GM19043 (cell line): ENCODE measurements around the gene RNPS1.
A peak's percentile ranks its signal among the peaks of the same experiment; 100 is the strongest.

Experiments
- ATAC-seq: cut with Tn5 transposase; IDR thresholded peaks from one replicate; pipeline ENCODE4 v1.9.1; 2021; ENCODE audit warnings: low read depth; ENCODE audit not compliant: unreplicated experiment

Gene RNPS1, protein sequence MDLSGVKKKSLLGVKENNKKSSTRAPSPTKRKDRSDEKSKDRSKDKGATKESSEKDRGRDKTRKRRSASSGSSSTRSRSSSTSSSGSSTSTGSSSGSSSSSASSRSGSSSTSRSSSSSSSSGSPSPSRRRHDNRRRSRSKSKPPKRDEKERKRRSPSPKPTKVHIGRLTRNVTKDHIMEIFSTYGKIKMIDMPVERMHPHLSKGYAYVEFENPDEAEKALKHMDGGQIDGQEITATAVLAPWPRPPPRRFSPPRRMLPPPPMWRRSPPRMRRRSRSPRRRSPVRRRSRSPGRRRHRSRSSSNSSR

DNA sequence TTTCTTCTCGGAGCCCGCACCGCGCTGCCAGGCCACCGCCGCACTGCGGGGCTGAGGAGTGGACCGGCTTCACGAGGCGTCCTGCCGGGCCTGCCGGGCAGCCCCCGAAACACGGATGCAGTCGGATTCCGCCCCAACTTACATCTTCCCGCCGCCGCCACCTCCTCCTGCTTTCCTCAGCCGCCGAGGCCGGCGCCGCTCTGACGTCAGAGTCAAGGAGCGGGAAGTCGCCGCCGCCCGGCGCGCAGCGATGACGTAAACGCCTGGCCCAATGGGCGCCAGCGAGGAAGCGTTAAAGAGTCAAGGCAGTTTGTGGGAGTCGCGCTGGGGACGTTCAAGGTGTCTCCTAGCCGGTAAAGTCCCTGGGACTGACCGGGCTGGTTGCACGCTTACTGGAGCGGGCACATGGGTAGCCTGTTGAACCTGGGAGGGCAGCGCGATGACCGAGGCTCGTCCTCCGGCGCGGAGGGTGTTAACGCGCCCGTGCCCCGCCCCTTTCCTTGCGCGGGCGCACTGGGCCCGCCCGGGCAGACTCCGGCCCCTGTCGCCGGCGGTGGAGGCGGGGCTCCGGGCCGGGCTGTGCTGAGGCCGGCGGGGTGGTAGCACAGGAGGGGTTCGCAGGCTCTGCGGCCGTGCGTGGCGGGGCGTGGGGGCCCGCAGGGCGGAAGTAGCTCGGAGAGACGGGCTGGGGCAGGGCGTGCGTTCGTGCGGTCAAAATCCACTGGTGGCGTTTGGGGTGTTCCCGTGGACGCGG is at the start of gene RNPS1:
Gene RNPS1, minus strand, starts transcription at position 214 of the 754 bp plus-strand sequence. CDS start 3,483 bp downstream, outside the sequence.
- ATAC-seq: peak; percentile 75

DNA sequence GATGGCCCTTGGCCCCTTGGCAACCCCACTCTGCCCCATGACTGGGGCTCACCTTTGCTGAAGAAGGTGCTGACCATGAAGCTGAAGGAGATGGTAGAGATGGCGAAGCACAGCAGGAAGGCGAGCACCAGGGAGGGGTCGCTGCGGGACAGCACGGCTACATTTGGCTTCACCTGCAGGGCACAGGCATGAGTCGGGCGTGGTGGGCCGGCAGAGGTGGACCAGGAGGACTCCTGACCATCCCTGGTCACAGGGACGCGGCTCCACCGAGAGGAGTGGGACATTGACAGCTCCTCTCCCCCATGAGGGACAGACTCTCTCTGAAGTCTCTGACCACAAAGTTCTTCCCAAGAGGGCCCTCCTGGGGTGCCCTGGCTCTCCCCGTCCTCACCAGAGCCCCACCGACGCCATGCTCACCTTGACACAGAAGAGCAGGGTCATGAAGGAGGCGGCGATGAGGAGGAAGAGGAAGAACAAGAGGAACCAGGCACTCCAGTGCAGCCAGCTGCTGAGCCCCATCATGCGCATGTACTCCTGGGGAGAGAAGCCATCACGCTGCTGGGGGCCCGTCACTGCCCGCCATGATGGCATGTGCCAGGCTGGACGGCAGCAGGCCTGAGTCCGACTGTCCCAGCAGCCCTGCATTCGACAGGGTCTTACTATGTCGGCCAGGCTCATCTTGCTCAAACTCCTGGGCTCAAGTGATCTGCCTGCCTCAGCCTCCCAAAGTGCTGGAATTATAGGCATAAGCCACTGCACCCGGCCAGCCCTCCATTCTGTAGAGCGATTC is 49.5 kb upstream of the RNPS1 start:
- no peak for ATAC-seq

DNA sequence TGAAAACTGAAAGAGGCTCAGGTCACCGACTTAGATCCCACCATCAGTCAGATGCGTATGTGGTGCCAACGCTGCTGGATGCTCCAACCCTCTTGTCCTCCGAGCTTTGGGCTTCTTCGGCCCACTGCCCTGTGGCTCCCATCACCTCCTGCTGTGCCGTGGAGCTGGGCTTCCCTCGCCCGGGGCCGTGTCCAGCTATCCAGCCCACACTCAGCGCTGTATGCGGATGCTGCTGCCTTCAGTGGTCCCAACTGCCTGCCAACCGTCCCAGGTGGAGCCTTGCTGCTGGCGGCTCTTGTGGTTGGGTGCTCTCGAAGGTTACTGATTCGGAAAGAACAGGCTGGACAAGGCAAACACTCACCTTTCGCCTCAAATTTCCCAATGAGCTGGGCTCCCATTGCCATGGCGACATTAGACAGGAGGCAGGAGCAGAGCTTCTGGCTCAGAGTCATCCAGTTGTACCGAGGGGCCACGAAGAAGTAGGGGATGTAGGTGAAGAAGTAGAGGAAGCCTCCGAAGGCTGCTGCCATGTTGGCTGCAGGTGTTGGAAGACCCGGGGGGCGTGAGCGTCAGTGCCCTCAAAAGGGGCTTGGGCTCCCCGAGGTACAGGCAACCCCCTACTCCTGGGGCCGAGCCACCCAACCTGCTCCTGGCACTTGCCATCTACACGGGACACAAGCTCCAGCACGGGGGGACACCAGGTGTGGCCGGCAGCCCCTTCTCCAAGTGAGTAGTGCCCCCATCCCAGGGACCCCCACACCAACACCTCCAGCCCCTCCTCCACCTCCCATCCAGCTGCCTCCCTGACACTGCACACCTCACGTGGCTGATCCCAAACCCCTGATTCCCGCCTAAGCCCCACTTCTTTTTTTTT is 40.4 kb upstream of the RNPS1 start:
- ATAC-seq: no peak

DNA sequence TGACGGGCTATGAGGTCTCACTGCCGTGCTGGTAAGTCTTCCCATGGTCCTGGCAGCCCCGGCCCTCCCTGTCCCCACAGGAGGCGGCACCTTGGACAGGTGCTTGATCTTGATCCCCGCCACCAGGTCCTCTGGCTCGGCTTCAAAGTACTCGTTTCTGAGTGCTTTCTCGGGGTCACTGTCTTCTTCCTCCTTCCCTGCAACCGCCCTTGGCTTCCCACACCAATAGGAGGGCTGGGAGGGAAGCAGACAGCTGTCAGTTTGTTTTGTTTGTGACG is 31.9 kb upstream of the RNPS1 start:
- no peak for ATAC-seq

DNA sequence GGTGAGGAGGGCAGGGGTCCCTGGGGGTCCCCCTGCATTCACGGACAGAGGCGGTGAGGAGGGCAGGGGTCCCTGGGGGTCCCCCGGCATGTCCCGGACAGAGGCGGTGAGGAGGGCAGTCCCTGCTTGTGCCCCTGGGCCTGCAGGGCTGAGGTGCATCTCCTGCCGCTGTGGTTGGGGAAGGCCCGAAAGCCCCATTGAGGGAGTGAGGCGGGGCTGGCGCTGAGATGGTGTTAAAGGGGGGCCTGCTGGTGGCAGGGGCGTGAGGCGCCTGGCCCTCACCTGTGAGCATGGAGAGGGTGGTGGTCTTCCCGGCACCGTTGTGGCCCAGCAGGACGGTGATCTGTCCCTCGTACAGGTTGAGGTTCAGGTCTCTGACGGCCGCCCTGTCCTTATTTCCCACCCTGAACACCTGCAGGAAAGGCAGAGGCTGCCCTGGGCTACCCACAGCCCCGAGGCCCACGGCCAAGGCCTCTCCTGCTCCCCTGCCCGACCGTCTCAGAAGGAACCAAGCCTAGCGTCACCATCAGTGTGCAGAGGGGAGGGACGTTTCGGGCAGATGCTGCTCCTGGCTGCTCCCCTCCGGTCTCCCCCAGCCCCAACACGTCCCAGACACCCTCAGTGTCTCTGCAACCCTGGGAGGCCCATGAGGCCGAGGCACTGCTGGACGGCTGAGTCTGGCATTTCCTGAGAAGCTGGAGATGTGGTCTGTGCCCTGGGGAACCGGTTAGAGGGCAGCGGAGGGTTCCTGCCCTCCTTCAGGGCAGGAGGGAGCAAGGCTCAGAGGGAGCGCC is 31.4 kb upstream of the RNPS1 start:
- ATAC-seq: no peak

DNA sequence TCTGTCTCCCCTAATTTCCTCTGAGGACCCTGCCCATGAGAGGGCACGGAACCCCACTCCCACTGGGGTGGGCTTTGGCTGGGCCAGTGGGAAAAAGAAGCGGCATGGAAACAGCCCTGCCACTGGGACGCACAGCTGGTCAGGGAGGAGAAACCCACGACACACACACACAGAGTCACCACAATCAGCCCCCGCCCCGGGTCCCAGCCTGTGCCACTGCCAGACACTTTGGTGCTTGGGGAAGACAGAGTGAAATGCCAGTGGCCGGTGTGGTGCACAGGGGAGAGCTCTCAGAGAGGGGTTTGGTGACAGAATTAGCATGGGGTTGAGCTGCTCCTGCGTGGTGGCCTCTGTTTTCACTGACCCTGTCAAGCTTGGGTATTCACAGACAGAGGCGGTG is 30.7 kb upstream of the RNPS1 start:
- ATAC-seq: no peak

DNA sequence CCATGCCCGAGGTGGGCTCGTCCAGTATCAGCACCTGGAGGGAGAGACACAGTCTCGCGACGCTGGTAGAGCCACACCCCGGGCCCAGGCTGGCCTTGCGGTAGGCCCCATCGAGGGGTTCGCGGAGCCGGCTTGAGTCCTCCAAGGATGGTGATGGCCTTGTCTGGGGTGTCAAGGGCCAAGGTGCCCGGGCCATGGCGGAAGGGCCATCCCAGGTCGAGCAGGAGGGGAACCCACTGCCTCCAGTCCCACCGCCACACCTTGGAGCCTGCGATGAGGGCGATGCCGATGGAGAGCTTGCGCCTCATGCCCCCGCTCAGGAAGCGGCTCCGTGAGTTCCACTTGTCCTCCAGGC is 29.6 kb upstream of the RNPS1 start:
- ATAC-seq: no peak

DNA sequence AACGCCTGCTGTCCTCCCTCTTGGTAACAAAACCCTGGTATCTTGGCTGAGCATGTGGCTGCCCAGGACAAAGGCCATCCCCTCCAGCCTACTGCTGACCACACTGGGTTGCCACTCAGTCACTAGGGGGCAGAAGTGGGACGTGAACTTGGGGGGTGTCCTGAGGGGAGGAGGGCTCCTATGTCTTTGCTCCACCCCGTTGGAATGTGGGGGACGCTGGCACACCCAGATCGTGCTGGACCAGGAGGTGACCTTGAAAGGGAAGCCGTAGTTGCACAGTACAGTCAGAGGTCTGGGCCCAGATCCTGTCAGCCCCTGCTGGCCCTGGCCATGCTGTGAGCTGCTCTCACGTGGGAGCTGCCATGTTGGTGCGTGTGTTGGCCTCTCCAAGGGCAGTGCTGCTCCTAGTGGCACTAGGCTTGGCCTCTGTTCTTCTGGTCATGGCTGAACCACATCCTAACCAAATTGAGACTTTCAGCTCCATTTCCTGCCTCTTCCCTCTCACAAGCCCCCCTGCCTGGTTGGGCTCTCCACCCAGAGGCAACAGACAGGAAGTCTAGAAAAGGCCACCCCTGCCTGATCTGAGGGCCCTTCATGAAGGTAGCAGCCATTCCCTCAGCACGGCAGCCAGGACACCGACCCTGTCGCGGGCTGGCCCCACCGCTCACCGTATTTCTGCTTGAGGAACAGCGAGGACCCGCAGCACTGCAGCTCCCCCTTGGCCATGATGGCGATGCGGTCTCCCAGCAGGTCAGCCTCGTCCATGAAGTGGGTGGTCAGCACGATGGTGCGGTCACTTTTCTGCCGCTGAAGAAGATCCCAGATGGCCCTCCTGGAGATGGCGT is 29.0 kb upstream of the RNPS1 start:
- no peak for ATAC-seq

DNA sequence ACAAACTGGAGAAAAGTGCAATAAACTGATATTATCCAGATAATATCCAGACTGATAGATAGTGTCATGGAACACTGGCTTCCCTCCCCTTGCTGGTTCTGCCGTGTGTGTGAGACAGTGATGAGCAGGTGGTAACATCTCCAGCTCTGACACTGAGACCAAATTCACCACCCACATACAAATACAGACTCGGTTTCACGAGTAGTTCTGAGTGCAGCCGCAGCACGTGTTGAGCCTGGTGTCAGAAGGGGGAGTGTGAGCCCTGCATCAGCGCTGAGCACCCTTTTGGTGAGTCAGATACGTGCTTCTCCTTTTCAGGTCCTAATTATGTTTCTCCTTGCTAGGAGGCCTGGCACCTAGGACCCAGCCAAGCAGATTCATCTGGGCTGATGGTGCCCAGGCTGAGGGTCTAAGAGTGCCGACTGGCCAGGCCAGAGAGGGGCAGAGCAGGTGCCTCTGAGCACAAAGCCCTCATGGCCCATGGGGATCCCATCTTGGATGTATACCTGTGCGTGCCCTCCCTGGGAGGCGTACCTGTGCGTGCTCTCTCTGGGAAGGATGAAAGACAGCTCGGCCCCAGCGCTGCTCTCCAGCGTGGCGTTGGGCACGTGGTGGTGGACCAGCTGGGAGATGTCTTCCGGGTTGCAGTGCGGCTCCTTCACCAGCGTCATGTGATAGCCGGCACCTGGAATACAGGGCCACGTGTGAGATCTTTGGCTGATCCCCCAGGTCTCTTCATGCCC is 27.3 kb upstream of the RNPS1 start:
- no peak for ATAC-seq

DNA sequence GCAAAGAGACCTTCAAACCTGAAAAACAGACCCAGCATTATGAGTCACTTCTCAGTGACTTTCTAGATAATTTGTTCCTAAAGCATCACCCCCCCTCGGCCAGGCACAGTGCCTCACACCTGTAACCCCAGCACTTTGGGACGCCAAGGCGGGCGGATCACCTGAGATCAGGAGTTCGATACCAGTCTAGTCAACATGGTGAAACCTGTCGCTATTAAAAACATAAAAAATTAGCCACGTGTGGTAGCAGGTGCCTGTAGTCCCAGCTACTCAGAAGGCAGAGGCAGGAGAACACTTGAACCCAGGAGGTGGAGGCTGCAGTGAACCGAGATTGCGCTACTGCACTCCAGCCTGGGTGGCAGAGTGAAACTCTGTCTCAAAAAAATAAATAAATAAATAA is 24.3 kb upstream of the RNPS1 start:
- no peak for ATAC-seq

DNA sequence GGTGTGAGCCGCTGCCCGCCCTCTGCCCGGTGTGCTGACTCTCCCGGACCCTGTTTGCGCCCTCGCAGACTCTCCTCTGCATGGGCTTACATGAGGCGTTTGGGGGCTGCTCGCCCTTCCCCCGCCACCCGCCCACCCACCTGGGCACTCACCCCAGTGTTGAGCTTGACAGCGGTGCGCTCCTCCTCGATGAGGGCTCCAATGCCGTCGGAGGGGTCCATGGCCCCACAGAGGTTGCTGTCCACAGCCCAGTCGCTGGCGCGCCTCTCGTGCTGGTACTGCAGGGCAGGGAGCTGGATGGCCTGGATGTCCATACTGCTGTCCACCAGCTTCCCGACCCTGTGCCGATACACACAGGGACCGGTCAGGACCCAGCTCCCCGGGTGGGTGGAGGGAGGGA is 21.4 kb upstream of the RNPS1 start:
- no peak for ATAC-seq

DNA sequence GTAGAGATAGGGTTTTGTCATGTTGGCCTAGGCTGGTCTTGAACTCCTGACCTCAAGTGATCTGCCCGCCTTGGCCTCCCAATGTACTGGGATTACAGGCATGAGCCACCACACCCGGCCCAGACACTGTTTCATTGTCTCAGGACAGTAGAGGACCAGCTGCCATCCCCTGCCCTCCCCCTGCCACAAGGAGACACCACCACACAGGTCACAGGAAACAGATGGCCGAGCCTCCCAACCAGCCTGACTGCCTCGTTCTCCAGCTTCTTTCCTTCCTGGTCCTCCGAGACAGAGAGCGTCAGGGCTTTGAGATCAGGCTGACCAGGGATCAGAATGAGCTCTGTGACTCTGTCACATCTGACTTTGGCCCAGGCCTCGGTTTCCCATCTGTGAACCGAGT is 20.8 kb upstream of the RNPS1 start:
- no peak for ATAC-seq

DNA sequence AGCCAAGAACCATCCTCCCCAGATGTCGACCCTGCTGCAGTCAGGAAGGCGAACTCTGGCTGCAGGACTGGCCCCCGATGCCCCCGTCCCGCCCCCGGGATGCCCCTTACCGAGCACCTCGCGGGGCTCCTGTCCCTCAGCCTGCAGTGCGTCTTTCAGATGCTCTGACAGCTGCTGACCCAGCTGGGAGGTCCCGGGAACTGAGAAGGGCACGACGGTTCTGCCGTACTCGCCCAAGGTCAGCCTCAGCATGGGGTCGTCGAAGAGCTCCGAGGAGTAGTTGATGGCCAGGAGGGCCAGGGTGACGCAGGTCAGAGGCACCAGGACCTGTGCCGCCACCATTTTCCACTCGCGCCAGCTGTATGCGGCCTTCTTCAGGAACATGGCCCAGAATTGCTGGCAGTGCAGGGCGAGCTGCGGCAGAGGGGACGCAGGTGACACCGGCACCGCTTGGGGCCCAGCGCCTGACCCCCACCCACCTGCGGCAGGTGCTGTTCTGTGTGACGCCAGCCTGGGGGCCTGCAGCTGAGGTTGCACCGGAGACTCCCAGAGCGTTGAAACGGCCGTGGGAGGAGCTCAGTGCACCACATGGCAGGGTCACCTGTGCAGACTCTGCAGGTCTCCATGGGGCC is 20.1 kb upstream of the RNPS1 start:
- ATAC-seq: no peak

DNA sequence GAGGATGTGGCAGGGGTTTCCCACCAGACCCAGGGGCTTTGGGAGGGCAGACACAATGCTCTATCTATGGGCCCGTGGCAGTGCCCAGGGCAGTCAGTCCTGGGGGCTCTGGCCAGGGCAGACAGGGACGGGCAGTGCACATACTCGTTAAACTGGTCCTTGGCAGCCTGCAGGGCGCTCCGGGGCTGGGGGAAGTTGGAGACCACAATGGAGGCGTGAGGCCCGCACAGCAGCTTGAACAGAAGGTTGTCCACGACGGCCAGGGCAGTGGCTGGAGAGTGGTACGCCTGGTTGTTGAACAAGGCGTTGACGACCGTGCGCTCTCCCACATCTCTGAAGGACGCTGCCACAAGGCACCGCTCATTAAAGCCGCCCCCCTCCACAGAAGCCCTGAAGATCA is 18.6 kb upstream of the RNPS1 start:
- ATAC-seq: no peak

DNA sequence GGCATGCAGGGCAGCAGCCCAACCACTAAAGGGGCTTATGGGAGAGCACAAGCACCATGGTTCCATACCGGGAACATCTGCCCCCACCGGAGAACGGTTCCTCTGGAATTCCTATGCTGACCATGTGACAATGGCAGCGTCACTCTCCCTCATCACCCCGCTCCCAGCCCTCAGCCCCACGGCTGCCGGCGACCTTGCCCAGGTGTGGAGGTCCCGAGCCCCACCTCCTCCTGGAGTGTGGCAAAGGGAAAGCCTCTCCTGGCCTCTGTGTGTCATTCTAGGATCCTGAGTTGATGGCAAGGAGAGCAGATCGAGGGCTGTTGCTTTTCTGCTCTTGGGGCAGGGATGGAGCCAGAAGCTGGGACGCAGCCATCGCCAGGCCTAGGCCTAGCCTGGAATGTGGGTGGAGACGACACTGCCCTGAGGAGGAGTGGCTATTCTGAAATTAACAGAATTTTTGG is 17.8 kb upstream of the RNPS1 start:
- no peak for ATAC-seq

DNA sequence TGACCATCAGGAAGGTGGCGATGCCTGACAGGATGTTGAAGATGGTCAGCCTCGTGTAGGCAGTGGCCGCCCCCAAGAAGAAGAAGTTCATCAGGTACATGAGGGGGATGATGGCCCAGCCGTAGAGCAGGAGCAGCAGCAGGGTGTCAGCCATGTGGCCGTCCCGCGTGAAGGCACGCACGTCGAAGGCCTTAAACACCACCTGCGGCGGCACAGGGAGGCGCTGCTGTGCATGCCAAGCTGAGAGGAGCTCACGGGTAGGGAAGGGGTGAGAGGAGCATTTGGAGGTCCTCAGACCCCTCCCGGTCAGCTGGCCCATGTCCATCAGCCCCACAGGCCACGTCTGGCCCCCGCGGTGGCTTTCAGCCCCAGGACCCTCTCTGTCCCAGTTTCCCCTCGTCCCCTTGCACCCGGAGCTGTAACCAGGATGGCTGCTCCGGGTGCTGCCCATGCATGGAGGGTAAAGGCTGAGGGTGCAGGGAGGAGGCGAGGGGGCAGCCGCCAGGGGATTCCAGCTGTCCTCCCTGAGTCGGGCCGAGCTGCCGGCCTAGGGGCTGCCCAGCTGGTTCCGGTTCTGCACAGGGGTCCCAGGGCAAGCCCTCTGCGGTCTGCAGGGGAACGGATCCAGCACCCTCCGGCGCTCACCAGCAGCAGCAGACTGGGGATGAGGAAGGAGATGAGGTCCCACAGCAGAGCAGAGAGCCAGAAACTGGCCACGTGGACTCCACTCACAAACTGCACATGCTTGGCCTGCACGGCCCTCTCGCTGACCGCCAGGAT is 17.1 kb upstream of the RNPS1 start:
- no peak for ATAC-seq
